IPS-18c (cell line): Measurements from ENCODE around the gene PDGFD.

ENCODE experiments used
- H3K4me3 ChIP-seq: 2 replicates; pipeline ENCODE4 v1.7.0; 2013; ENCODE audit warnings: low read depth, mild to moderate bottlenecking, low read length, moderate library complexity; ENCODE audit not compliant: insufficient read depth
- H3K9me3 ChIP-seq: one replicate; pipeline ENCODE4 v1.6.1; 2013; ENCODE audit warnings: mild to moderate bottlenecking, low read length, moderate library complexity; ENCODE audit not compliant: control insufficient read depth, insufficient read depth

The PDGFD gene

GRCh38 chr11:103877221-103877620, 286.7 kb downstream of the PDGFD start:
- Histone ChIP-seq H3K9me3 (no peaks in the 10 kb centered on the region), H3K4me3 (no peak overlapping the region)

- H3K9me3 ChIP-seq: no peaks in the 10 kb centered on the region
- H3K4me3 ChIP-seq: no peak overlapping the region
Observed at GRCh38 chr11:103875855-103876510, 288.0 kb downstream of the PDGFD start.

GRCh38 chr11:103872748-103873147, 291.2 kb downstream of the PDGFD start:
- Histone ChIP-seq H3K4me3 (no peak overlapping the region), H3K9me3 (no peaks in the 10 kb centered on the region)

- no peak overlapping the region for H3K4me3 ChIP-seq
- H3K9me3 ChIP-seq: no peaks in the 10 kb centered on the region
Observed at GRCh38 chr11:103871923-103872551, 291.9 kb downstream of the PDGFD start.

GRCh38 chr11:103870821-103871309, 293.1 kb downstream of the PDGFD start:
- Histone ChIP-seq H3K4me3 (no peak overlapping the region), H3K9me3 (no peaks in the 10 kb centered on the region)

GRCh38 chr11:103867481-103867880, 296.5 kb downstream of the PDGFD start:
- Histone ChIP-seq H3K4me3 (no peak overlapping the region), H3K9me3 (no peaks in the 10 kb centered on the region)

GRCh38 chr11:103863497-103863896, 300.4 kb downstream of the PDGFD start:
- Histone ChIP-seq H3K9me3 (no peaks in the 10 kb centered on the region), H3K4me3 (no peak overlapping the region)

GRCh38 chr11:103862802-103863174, 301.2 kb downstream of the PDGFD start:
- Histone ChIP-seq H3K9me3 (no peaks in the 10 kb centered on the region), H3K4me3 (no peak overlapping the region)

- no peak overlapping the region for H3K4me3 ChIP-seq
- no peaks in the 10 kb centered on the region for H3K9me3 ChIP-seq
Observed at GRCh38 chr11:103862094-103862801, 301.7 kb downstream of the PDGFD start.
